HG03159 (cell line): Measurements from ENCODE around the gene EFNA3.

Source experiments
- ATAC-seq: cut with Tn5 transposase; IDR thresholded peaks from one replicate; pipeline ENCODE4 v1.9.1; 2021; ENCODE audit warnings: mild to moderate bottlenecking, moderate library complexity; ENCODE audit not compliant: unreplicated experiment

Gene EFNA3

DNA sequence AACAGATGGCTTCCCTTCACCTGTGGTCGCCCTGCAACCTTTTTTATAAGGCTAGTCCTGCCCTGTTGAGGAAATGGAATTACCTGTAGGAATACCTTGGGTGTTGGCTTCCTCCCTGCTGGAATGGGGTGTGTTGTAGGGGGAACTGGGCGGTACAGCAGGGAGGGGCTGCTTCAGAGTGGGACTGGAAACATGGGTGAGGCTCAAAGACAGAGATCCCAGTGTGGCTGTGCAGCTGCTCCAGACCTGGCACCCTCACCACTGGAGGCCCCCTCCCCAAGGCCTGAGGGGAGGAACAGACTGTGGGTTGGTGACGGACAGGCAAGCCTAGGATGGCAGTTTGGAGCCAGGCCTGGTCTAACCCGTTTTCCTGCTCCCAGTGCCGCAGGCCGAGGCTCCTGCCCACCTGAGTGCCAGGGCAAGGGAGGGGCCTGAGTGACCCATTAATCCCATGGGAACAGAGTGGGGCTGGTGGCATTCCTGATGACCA, 4.5 kb downstream of the EFNA3 start:
- ATAC-seq: no peak

- no peak for ATAC-seq
Measured at GRCh38 chr1:155083865-155084721, 5.5 kb downstream of the EFNA3 start.

- peak; percentile 70 for ATAC-seq
Measured at GRCh38 chr1:155084722-155085503, 6.3 kb downstream of the EFNA3 start.

DNA sequence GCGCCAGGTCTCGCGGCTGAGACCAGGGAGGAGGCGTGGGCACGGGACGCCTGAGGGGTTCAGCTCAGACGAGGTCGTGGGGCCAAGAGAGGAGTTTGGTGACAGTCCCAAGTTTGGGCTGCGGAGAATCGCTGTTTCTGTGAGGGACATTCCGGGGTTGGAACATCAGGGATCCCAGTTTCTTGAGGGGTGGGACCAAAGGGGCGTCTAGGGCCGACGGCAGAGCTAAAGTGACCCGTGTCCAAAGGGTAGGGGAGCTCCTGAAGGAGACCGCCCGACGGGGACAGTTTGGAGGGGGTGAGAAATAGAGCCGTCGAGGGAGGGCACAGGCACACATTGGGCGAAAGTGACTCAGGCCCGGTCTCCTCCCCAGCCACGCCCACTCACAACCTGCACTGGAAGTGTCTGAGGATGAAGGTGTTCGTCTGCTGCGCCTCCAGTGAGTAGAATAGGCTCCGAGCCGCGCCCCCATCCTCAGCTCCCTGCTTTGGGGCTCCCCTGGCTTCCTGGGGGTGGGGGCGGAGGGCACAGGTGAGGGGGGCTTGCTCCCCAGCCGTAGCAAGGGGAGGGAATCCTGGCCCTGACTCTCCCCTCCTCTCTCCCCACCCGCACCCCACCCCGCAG, 7.0 kb downstream of the EFNA3 start:
- ATAC-seq: no peak

DNA sequence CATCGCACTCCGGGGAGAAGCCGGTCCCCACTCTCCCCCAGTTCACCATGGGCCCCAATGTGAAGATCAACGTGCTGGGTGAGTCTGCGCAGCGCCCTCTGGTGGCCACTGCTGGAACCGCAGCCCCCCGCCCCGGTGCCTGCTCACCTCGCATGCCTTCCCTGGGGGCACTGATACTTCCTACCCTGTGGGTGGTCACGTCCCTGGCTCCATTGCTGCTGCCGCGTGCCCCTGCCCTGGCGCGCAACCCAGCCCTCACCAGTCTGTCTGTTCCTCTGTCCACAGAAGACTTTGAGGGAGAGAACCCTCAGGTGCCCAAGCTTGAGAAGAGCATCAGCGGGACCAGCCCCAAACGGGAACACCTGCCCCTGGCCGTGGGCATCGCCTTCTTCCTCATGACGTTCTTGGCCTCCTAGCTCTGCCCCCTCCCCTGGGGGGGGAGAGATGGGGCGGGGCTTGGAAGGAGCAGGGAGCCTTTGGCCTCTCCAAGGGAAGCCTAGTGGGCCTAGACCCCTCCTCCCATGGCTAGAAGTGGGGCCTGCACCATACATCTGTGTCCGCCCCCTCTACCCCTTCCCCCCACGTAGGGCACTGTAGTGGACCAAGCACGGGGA, 7.6 kb downstream of the EFNA3 start:
- no peak for ATAC-seq

- ATAC-seq: no peak
Measured at GRCh38 chr1:155086856-155087535, 8.4 kb downstream of the EFNA3 start.

- no peak for ATAC-seq
Measured at GRCh38 chr1:155091071-155092051, 12.7 kb downstream of the EFNA3 start.

DNA sequence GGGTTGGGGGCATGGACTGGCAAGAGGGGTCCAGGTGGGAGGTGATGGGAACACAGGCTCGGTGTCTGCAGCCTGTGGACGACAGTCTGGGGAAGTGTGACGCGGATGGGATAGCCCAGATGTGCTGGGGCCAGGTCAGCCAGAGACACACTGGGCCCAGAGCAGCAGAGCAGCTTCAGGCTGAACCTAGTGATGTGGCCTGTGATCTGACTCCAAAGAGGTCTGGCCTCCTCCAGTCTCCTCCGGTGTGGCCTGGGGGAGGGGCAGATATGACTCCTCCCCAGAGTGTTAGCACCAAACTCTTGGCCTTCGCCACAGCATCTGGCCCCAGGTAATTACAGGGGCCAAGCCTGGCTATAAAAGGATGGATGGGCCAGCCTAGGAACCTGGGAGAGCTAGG, 13.5 kb downstream of the EFNA3 start:
- no peak for ATAC-seq

- no peak for ATAC-seq
Measured at GRCh38 chr1:155092641-155093040, 14.0 kb downstream of the EFNA3 start.

DNA sequence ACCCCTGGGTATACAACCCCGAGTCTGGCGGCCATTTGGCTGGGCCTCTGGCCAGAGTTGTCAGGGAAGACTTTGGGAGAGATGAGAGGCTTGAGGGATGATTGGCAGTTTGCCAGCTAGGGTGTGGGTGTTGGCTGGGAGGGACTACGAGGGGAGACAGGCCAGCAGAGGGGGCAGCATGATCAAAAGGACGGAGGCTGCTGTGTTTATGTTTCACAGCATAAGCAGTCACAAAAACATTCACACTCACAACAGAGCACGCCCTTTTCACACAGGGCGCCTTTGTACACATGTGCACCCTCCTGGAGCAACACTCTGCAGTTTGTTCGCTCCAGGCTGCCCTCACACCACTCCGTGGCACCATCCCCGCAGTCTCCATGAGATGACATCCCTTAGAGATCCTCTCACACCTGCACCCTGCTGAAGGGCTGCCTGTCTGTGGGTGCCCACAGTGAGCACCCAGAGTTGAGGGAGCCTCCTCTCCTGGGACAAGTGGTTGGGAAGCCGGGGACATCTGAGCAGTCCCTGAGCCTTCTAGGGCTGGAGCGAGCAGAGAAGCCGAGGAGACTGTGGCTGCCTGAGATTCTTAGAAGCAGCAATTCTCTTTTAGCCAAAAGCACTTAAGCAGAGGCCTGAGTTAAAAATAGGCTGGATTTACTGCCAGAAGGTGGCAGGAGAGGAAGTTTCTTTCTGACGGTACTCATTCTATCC, 15.4 kb downstream of the EFNA3 start:
- ATAC-seq: no peak

- ATAC-seq: no peak
Measured at GRCh38 chr1:155094622-155094948, 15.9 kb downstream of the EFNA3 start.

DNA sequence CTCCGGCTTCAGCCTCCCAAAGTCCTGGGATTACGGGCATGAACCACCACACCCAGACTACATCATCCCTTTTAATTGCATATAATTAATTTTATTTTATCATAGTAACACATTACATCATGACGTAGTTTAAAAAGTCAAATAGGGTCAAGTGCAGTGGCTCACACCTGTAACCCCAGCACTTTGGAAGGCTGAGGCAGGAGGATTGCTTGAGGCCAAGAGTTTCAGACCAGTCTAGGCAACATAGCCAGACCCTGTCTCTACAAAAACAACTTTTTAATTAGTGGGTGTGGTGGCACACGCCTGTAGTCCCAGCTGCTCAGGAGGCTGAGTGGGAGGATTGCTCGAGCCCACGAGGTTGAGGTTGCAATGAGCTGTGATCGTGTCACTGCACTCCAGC, 20.7 kb downstream of the EFNA3 start:
- no peak for ATAC-seq

DNA sequence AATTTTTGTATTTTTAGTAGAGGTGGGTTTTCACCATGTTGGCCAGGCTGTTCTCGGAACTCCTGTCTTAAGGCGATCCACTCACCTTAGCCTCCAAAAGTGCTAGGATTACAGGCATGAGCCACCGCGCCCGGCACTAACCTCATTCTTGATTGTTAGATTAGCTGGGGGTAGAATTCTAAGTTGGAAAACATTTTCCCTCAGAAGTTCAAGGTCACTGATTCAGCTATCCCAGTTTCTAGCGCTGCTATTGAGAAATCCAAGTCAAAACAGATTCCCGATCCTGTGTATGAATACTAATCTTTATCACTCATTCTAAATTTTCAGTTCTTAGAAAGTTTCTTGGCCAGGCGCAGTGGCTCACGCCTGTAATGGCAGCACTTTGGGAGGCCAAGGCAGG, 24.7 kb downstream of the EFNA3 start:
- no peak for ATAC-seq

DNA sequence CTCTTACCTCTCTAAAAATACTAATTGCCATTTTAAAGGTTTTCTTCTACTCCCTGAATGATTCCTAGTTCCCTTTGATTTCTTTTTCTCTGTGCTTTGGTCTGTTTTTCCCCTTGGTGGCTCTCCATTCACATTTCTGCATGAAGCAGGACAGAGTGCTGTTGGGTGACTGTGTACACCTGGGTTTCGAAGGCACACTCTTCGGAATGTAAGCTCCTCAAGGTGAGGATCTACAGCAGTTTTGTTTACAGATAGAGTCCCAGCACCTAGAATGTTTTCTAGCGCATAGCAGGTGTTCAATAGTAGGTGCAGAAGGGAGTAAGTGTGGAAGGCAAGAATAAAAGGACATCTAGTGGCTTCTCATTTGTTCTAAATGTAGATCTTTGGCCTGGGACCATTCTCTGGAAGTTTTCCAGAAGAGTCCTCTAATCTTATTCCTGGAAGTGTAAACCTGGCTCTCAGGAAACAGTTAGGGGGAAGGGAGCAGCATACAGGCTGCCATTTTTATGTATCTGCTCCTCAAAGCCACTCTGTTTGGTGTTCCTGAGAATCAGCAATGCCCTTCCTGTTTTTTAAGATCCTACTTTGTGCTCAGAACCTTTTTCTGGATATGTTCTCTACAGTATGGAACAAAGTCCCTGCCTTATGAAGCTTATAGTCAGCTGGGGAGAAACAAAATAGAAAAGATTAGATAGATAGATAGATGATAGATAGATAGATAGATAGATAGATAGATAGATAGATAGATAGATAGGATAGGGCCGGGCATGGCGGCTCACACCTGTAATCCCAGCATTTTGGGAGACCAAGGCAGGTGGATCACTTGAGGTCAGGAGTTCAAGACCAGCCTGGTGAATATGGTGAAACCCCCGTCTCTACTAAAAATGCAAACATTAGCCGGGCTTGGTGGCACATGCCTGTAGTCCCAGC, 26.2 kb downstream of the EFNA3 start:
- no peak for ATAC-seq

DNA sequence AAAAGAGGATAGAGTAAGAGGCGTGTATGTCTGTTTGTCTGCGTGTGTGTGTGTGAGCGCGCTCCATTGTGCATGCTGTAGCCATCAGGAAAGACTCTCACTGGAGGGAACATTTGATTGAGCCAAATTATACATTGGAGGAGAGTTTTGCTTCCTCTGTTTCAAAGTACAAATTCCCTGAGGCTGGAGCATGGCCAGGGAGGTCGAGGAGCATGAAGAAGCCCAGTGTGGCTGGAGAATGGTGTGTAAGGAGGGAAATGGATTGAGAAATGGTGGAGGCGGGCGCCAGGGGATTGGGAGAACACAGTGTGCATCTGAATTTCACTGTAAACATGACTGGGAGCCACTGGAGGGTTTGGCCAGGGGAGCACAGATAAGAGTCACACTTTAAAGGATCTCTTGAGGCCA, 27.0 kb downstream of the EFNA3 start:
- ATAC-seq: no peak

DNA sequence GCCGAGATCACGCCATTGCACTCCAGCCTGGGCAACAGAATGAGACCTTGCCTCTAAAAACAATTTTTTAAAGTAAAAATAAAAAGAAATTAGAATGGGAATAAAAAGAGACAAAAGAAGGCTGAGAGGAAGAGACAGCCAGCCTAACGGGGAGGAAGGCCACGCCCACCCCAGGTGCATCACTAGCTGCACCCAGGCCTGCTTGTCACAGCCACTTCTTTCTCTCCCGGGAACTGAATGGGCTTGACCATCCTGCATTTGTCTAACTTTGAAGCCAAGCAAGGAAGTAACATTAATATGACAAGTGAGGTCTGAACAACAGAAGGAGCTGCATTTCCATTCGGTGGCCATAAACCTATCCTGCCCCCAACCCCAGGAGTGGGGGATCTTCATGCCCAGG, 28.2 kb downstream of the EFNA3 start:
- ATAC-seq: no peak

- ATAC-seq: no peak
Measured at GRCh38 chr1:155107309-155108264, 28.9 kb downstream of the EFNA3 start.
